ENCODE results near the gene RNF115.
"Not testable (repeated sequence)": the region's sequence is repeated elsewhere in the genome, so short reads cannot be mapped to it uniquely, and the experiment has no call there.

RNF115 gene

GRCh38 chr1:145764231-145764940, 59.5 kb downstream of the RNF115 start:
- not testable (repeated sequence) for H3F3A ChIP-seq (ENCODE audit: control insufficient read depth, insufficient read depth); H3K4me3 ChIP-seq (ENCODE audit: low read length); H3K4me2 ChIP-seq (ENCODE audit: low read length); H3K4me1 ChIP-seq (ENCODE audit: control insufficient read depth, low read length); H3K79me2 ChIP-seq (ENCODE audit: control insufficient read depth, low read length); H3K27ac ChIP-seq (ENCODE audit: low read depth, low read length); H3K9me2 ChIP-seq (replicated peaks; ENCODE audit: control insufficient read depth, low read length); H3K27me3 ChIP-seq (ENCODE audit: control insufficient read depth, low read length); H4K20me1 ChIP-seq (ENCODE audit: control insufficient read depth, insufficient read depth, low read depth, low read length)
- peaks cover 25% of the 10 kb centered on the region for H3K36me3 ChIP-seq (ENCODE audit: control insufficient read depth, low read length)
- H3K9me3 ChIP-seq (ENCODE audit: control insufficient read depth, insufficient read depth, low read length), result peaks cover 14% of the 10 kb centered on the region; the same call in 1 of the 2 replicates

GRCh38 chr1:145762001-145762400, 61.9 kb downstream of the RNF115 start:
- not testable (repeated sequence) for H4K20me1 ChIP-seq (ENCODE audit: control insufficient read depth, insufficient read depth, low read depth, low read length); H3K9me2 ChIP-seq (replicated peaks; ENCODE audit: control insufficient read depth, low read length); H3K27me3 ChIP-seq (ENCODE audit: control insufficient read depth, low read length); H3K27ac ChIP-seq (ENCODE audit: low read depth, low read length); H3F3A ChIP-seq (ENCODE audit: control insufficient read depth, insufficient read depth); H3K4me3 ChIP-seq (ENCODE audit: low read length); H3K4me2 ChIP-seq (ENCODE audit: low read length); H3K79me2 ChIP-seq (ENCODE audit: control insufficient read depth, low read length); H3K4me1 ChIP-seq (ENCODE audit: control insufficient read depth, low read length)
- peaks cover 14% of the 10 kb centered on the region; the same call in 1 of the 2 replicates for H3K9me3 ChIP-seq (ENCODE audit: control insufficient read depth, insufficient read depth, low read length)
- peaks cover 23% of the 10 kb centered on the region for H3K36me3 ChIP-seq (ENCODE audit: control insufficient read depth, low read length)

GRCh38 chr1:145761498-145761897, 62.4 kb downstream of the RNF115 start:
- H3K27me3 ChIP-seq (ENCODE audit: control insufficient read depth, low read length); H4K20me1 ChIP-seq (ENCODE audit: control insufficient read depth, insufficient read depth, low read depth, low read length); H3K4me1 ChIP-seq (ENCODE audit: control insufficient read depth, low read length); H3K4me2 ChIP-seq (ENCODE audit: low read length); H3K9me2 ChIP-seq (replicated peaks; ENCODE audit: control insufficient read depth, low read length); H3K79me2 ChIP-seq (ENCODE audit: control insufficient read depth, low read length); H3F3A ChIP-seq (ENCODE audit: control insufficient read depth, insufficient read depth); H3K27ac ChIP-seq (ENCODE audit: low read depth, low read length); H3K4me3 ChIP-seq (ENCODE audit: low read length): not testable (repeated sequence)
- peaks cover 23% of the 10 kb centered on the region for H3K36me3 ChIP-seq (ENCODE audit: control insufficient read depth, low read length)
- peaks cover 14% of the 10 kb centered on the region; the same call in 1 of the 2 replicates for H3K9me3 ChIP-seq (ENCODE audit: control insufficient read depth, insufficient read depth, low read length)

GRCh38 chr1:145760395-145760949, 63.4 kb downstream of the RNF115 start:
- Histone ChIP-seq H3K36me3 (ENCODE audit: control insufficient read depth, low read length) (peaks cover 21% of the 10 kb centered on the region), H3K9me3 (ENCODE audit: control insufficient read depth, insufficient read depth, low read length) (peaks cover 14% of the 10 kb centered on the region; the same call in 1 of the 2 replicates)
- H3K27ac ChIP-seq (ENCODE audit: low read depth, low read length); H4K20me1 ChIP-seq (ENCODE audit: control insufficient read depth, insufficient read depth, low read depth, low read length); H3K4me1 ChIP-seq (ENCODE audit: control insufficient read depth, low read length); H3K9me2 ChIP-seq (replicated peaks; ENCODE audit: control insufficient read depth, low read length); H3K79me2 ChIP-seq (ENCODE audit: control insufficient read depth, low read length); H3K4me3 ChIP-seq (ENCODE audit: low read length); H3F3A ChIP-seq (ENCODE audit: control insufficient read depth, insufficient read depth); H3K4me2 ChIP-seq (ENCODE audit: low read length); H3K27me3 ChIP-seq (ENCODE audit: control insufficient read depth, low read length): not testable (repeated sequence)

GRCh38 chr1:145759721-145760120, 64.2 kb downstream of the RNF115 start:
- H3K9me3 ChIP-seq (ENCODE audit: control insufficient read depth, insufficient read depth, low read length), result peaks cover 14% of the 10 kb centered on the region; the same call in 1 of the 2 replicates
- no peaks in the 10 kb centered on the region for H4K20me1 ChIP-seq (ENCODE audit: control insufficient read depth, insufficient read depth, low read depth, low read length)
- no peaks in the 10 kb centered on the region for H3K9me2 ChIP-seq (replicated peaks; ENCODE audit: control insufficient read depth, low read length)
- no peaks in the 10 kb centered on the region for H3K27me3 ChIP-seq (ENCODE audit: control insufficient read depth, low read length)
- TF ChIP-seq EZH2phosphoT487 (IDR thresholded peaks at IDR 0.05; ENCODE audit: borderline replicate concordance, low read length) (no peak), CTCF (IDR thresholded peaks at IDR 0.05; ENCODE audit: low read depth, low read length, poor library complexity, severe bottlenecking) (no peak)
- H3F3A ChIP-seq (ENCODE audit: control insufficient read depth, insufficient read depth), result no peaks in the 10 kb centered on the region
- no peak overlapping the region for H3K27ac ChIP-seq (ENCODE audit: low read depth, low read length)
- no peaks in the 10 kb centered on the region for H3K4me1 ChIP-seq (ENCODE audit: control insufficient read depth, low read length)
- H3K36me3 ChIP-seq (ENCODE audit: control insufficient read depth, low read length), result peaks cover 20% of the 10 kb centered on the region
- H3K4me2 ChIP-seq (ENCODE audit: low read length), result no peak overlapping the region
- H3K4me3 ChIP-seq (ENCODE audit: low read length), result no peak overlapping the region
- no peaks in the 10 kb centered on the region for H3K79me2 ChIP-seq (ENCODE audit: control insufficient read depth, low read length)

Measured in DOHH2 (cell line).